Amniotic stem cell (primary cell): Measurements from ENCODE around the gene KRTAP5-4.
"Not testable (repeated sequence)": the region's sequence is repeated elsewhere in the genome, so short reads cannot be mapped to it uniquely, and the experiment has no call there.

Experiments used
- DNase-seq: peaks from one replicate; lab custom pipeline; 2025; lab: John Stamatoyannopoulos, UW

KRTAP5-4 gene

GRCh38 chr11:1600626-1601025 lies 21.3 kb downstream of the KRTAP5-4 start:
- DNase-seq: no peak

GRCh38 chr11:1598816-1599215 lies 23.1 kb downstream of the KRTAP5-4 start:
- no peak for DNase-seq

GRCh38 chr11:1598406-1598805 lies 23.5 kb downstream of the KRTAP5-4 start:
- not testable (repeated sequence) for DNase-seq

- no peak for DNase-seq
These were observed 24.0 kb downstream of the KRTAP5-4 start, which contains the start of gene KRTAP5-2 for GRCh38 chr11:1597994-1598380. KRTAP5-2 (minus strand) TSS chr11:1598294; CDS start chr11:1598250, 44 bp downstream.

GRCh38 chr11:1597331-1597993 lies 24.5 kb downstream of the KRTAP5-4 start:
- DNase-seq: no peak

- DNase-seq: not testable (repeated sequence)
These were observed 25.3 kb downstream of the KRTAP5-4 start for GRCh38 chr11:1596576-1597121.

GRCh38 chr11:1595994-1596575 lies 25.9 kb downstream of the KRTAP5-4 start:
- DNase-seq: not testable (repeated sequence)

GRCh38 chr11:1592628-1593027 lies 29.3 kb downstream of the KRTAP5-4 start:
- DNase-seq: no peak

GRCh38 chr11:1589996-1590395 lies 31.9 kb downstream of the KRTAP5-4 start:
- DNase-seq: no peak

- DNase-seq: not testable (repeated sequence)
These were observed 32.6 kb downstream of the KRTAP5-4 start for GRCh38 chr11:1589191-1589963.

GRCh38 chr11:1586699-1587098 lies 35.2 kb downstream of the KRTAP5-4 start:
- DNase-seq: no peak

GRCh38 chr11:1584661-1585370 lies 37.1 kb downstream of the KRTAP5-4 start, which contains the start of gene KRTAP5-1:
KRTAP5-1 (minus strand) TSS chr11:1585283; CDS start chr11:1585249, 34 bp downstream.
- not testable (repeated sequence) for DNase-seq

- DNase-seq: not testable (repeated sequence)
These were observed 39.0 kb downstream of the KRTAP5-4 start for GRCh38 chr11:1582909-1583308.

GRCh38 chr11:1581976-1582375 lies 40.0 kb downstream of the KRTAP5-4 start:
- no peak for DNase-seq

GRCh38 chr11:1576825-1577224 lies 45.1 kb downstream of the KRTAP5-4 start:
- DNase-seq: no peak

GRCh38 chr11:1575756-1576155 lies 46.2 kb downstream of the KRTAP5-4 start:
- DNase-seq: not testable (repeated sequence)

GRCh38 chr11:1574933-1575242 lies 47.0 kb downstream of the KRTAP5-4 start:
- no peak for DNase-seq

- DNase-seq: no peak
These were observed 47.6 kb downstream of the KRTAP5-4 start for GRCh38 chr11:1574238-1574932.

- DNase-seq: no peak
These were observed 48.1 kb downstream of the KRTAP5-4 start for GRCh38 chr11:1573903-1574237.

GRCh38 chr11:1573077-1573902 lies 48.6 kb downstream of the KRTAP5-4 start:
- DNase-seq: no peak
